H9 (cell line): Measurements from ENCODE around the gene GALNS. TPM values are rescaled to one million over a fixed set of nuclear protein-coding genes. Genes with fewer than 3 reads are reported as not detected.

Experiments used
- DNase-seq: peaks from one replicate; pipeline ENCODE4 v3.0.0-alpha.2; 2017
- H2AFZ ChIP-seq: one replicate; pipeline ENCODE4 v1.6.1; 2013; ENCODE audit warnings: mild to moderate bottlenecking, low read length, control low read depth, moderate library complexity
- H2AK5ac ChIP-seq: 2 replicates; pipeline ENCODE4 v1.6.1; 2013; ENCODE audit warnings: low read length, control low read depth, mixed read lengths; ENCODE audit not compliant: insufficient read length
- H2BK120ac ChIP-seq: one replicate; pipeline ENCODE4 v1.6.1; 2013; ENCODE audit warnings: low read depth, mild to moderate bottlenecking, low read length, control low read depth, inconsistent platforms; ENCODE audit not compliant: poor library complexity, severe bottlenecking
- H2BK12ac ChIP-seq: 2 replicates; pipeline ENCODE4 v1.6.1; 2013; ENCODE audit warnings: low read length, control low read depth, mixed read lengths, low read depth; ENCODE audit not compliant: insufficient read length
- H2BK15ac ChIP-seq: 2 replicates; pipeline ENCODE4 v1.6.1; 2013; ENCODE audit warnings: low read depth, low read length, control low read depth
- H2BK20ac ChIP-seq: one replicate; pipeline ENCODE4 v1.6.1; 2013; ENCODE audit warnings: low read depth, mild to moderate bottlenecking, low read length, control low read depth, inconsistent platforms; ENCODE audit not compliant: poor library complexity, severe bottlenecking
- H2BK5ac ChIP-seq: 2 replicates; pipeline ENCODE4 v1.6.1; 2013; ENCODE audit warnings: low read length, control low read depth, mixed read lengths; ENCODE audit not compliant: insufficient read length
- H3K14ac ChIP-seq: 2 replicates; pipeline ENCODE4 v1.6.1; 2013; ENCODE audit warnings: low read length, control low read depth; ENCODE audit not compliant: insufficient read depth
- H3K18ac ChIP-seq: 2 replicates; pipeline ENCODE4 v1.6.1; 2013; ENCODE audit warnings: low read depth, mild to moderate bottlenecking, mixed read lengths, low read length, control low read depth; ENCODE audit not compliant: insufficient read length
- H3K23ac ChIP-seq: 2 replicates; pipeline ENCODE4 v1.6.1; 2013; ENCODE audit warnings: low read length, control low read depth, mixed read lengths, low read depth; ENCODE audit not compliant: insufficient read length
- H3K23me2 ChIP-seq: 2 replicates; pipeline ENCODE4 v1.6.1; 2013; ENCODE audit warnings: low read depth, mild to moderate bottlenecking, mixed read lengths, low read length, control low read depth; ENCODE audit not compliant: insufficient read length, poor library complexity, severe bottlenecking
- H3K27ac ChIP-seq: 2 replicates; pipeline ENCODE4 v1.5.1; 2013; ENCODE audit warnings: low read length, control low read depth, mixed read lengths, low read depth; ENCODE audit not compliant: insufficient read length
- H3K27me3 ChIP-seq: 2 replicates; pipeline ENCODE4 v1.6.1; 2013; ENCODE audit warnings: low read length, control low read depth, inconsistent platforms; ENCODE audit not compliant: insufficient read depth
- H3K4ac ChIP-seq: 2 replicates; pipeline ENCODE4 v1.6.1; 2013; ENCODE audit warnings: low read depth, mild to moderate bottlenecking, control low read depth, inconsistent platforms, low read length, moderate library complexity
- H3K4me1 ChIP-seq: 2 replicates; pipeline ENCODE4 v1.6.1; 2013; ENCODE audit warnings: low read length, control low read depth, inconsistent platforms; ENCODE audit not compliant: insufficient read depth
- H3K4me2 ChIP-seq: 2 replicates; pipeline ENCODE4 v1.6.1; 2013; ENCODE audit warnings: low read length, control low read depth, mixed read lengths; ENCODE audit not compliant: insufficient read length, insufficient read depth
- H3K56ac ChIP-seq: 2 replicates; pipeline ENCODE4 v1.6.1; 2013; ENCODE audit warnings: low read depth, mild to moderate bottlenecking, mixed read lengths, low read length, control low read depth; ENCODE audit not compliant: insufficient read length
- H3K79me1 ChIP-seq: 2 replicates; pipeline ENCODE4 v1.6.1; 2013; ENCODE audit warnings: low read depth, mild to moderate bottlenecking, moderate library complexity, low read length, control low read depth, inconsistent platforms; ENCODE audit not compliant: insufficient read depth, poor library complexity, severe bottlenecking
- H3K79me2 ChIP-seq: 2 replicates; pipeline ENCODE4 v1.6.1; 2013; ENCODE audit warnings: low read length, control low read depth, inconsistent platforms; ENCODE audit not compliant: insufficient read depth
- H3K9ac ChIP-seq: 2 replicates; pipeline ENCODE4 v1.6.1; 2013; ENCODE audit warnings: low read length, control low read depth, mixed read lengths; ENCODE audit not compliant: insufficient read length; ENCODE audit errors: extremely low read depth
- H3K9me3 ChIP-seq: one replicate; pipeline ENCODE4 v1.6.1; 2013; ENCODE audit warnings: low read depth, low read length, inconsistent platforms; ENCODE audit not compliant: control insufficient read depth
- H3T11ph ChIP-seq: one replicate; pipeline ENCODE4 v1.6.1; 2013; ENCODE audit warnings: mild to moderate bottlenecking, low read length, control low read depth, inconsistent platforms
- H4K20me1 ChIP-seq: one replicate; pipeline ENCODE4 v1.6.1; 2013; ENCODE audit not compliant: control insufficient read depth, insufficient read length, insufficient read depth
- H4K5ac ChIP-seq: 2 replicates; pipeline ENCODE4 v1.6.1; 2013; ENCODE audit warnings: low read depth, mild to moderate bottlenecking, mixed read lengths, low read length, control low read depth; ENCODE audit not compliant: insufficient read length
- H4K8ac ChIP-seq: replicated peaks from 2 replicates; pipeline ENCODE4 v1.6.1; 2013; ENCODE audit warnings: low read length, control low read depth, mixed read lengths, low read depth; ENCODE audit not compliant: insufficient read length
- H4K91ac ChIP-seq: 2 replicates; pipeline ENCODE4 v1.6.1; 2013; ENCODE audit warnings: low read depth, mild to moderate bottlenecking, moderate library complexity, mixed read lengths, low read length, control low read depth; ENCODE audit not compliant: insufficient read length
- H3K27ac Mint-ChIP-seq, 3 experiments: 2 replicates in 2 of 3; 3 replicates in 1 of 3; pipeline ENCODE4 v1.8.0; 2020 to 2021; ENCODE audit warnings: mixed read lengths in 3 of 3, mild to moderate bottlenecking in 1 of 3, moderate library complexity in 1 of 3
- H3K27me3 Mint-ChIP-seq: 2 replicates; pipeline ENCODE4 v1.8.0; 2021; ENCODE audit warnings: low read depth, mild to moderate bottlenecking, moderate library complexity, mixed read lengths
- H3K36me3 Mint-ChIP-seq, 3 experiments: 2 replicates in 2 of 3; 3 replicates in 1 of 3; pipeline ENCODE4 v1.8.0; 2020 to 2021; ENCODE audit warnings: low read depth in 3 of 3, mixed read lengths in 3 of 3; ENCODE audit not compliant: insufficient read depth in 1 of 3
- H3K4me1 Mint-ChIP-seq, 2 experiments: 2 replicates each; pipeline ENCODE4 v1.8.0; 2020; ENCODE audit warnings: mixed read lengths in 2 of 2
- H3K4me3 Mint-ChIP-seq, 2 experiments: 2 replicates in 1 of 2; 3 replicates in 1 of 2; pipeline ENCODE4 v1.8.0; 2020 to 2021; ENCODE audit warnings: mild to moderate bottlenecking in 2 of 2, mixed read lengths in 2 of 2, moderate library complexity in 1 of 2
- H3K9me3 Mint-ChIP-seq, 2 experiments: 2 replicates in 1 of 2; 3 replicates in 1 of 2; pipeline ENCODE4 v1.8.0; 2020; ENCODE audit warnings: mild to moderate bottlenecking in 2 of 2, mixed read lengths in 2 of 2, moderate library complexity in 1 of 2
- WGBS: extraction: QIAGEN DNeasy Blood & Tissue Kit; methylation state at CpG from one replicate; pipeline ENCODE4 v1.1.7; 2013; ENCODE audit warnings: missing lambda C conversion rate, low lambda C conversion rate, mixed read lengths; ENCODE audit not compliant: insufficient read length; ENCODE audit errors: extremely low coverage; 5-methylcytosine and 5-hydroxymethylcytosine counted together
- total RNA-seq: library from RNA; stranded (reverse); gene quantifications from 2 replicates; pipeline ENCODE4 v1.2.1, GENCODE V29; 2021
- TF ChIP-seq, protein P1 (sequence below): fragments of 200-600 bp; sonication (generic); conservative IDR thresholded peaks from 3 replicates; pipeline ENCODE4 v1.8.0; 2021; ENCODE audit warnings: antibody characterized with exemption, mild to moderate bottlenecking

Gene GALNS
- total RNA-seq, 1 experiment from 2014 or later, result 20.3 TPM

DNA sequence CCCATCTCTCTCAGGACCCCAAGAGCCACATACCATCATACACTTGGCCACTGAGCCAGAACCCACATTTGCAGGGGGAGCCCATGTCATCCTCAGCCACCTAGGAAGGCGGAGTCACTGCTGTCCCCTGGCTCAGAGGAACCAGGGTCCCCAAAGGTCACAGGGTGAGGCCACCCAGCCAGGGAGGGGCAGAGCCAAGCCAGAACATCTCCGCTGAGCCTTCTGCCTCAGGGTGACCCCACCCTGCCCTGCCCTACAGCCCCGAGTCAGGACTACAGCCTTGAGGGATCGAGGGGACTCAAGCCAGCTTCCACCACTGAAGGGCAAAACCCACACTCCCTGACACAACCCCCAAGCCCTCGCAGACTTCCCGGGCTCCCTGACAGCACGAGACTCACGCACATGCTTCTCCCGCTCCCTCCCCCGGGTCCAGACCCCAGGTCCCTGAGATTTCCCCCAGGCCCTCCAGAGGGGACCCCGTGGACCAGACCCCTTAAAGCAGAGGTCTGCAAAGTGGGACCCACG, 89.1 kb downstream of the GALNS start:
- H2BK15ac ChIP-seq, result no peak overlapping the region
- H3K79me1 ChIP-seq, result peaks cover 3% of the 10 kb centered on the region
- no peak overlapping the region for H3K23ac ChIP-seq
- TF ChIP-seq, protein P1, sequence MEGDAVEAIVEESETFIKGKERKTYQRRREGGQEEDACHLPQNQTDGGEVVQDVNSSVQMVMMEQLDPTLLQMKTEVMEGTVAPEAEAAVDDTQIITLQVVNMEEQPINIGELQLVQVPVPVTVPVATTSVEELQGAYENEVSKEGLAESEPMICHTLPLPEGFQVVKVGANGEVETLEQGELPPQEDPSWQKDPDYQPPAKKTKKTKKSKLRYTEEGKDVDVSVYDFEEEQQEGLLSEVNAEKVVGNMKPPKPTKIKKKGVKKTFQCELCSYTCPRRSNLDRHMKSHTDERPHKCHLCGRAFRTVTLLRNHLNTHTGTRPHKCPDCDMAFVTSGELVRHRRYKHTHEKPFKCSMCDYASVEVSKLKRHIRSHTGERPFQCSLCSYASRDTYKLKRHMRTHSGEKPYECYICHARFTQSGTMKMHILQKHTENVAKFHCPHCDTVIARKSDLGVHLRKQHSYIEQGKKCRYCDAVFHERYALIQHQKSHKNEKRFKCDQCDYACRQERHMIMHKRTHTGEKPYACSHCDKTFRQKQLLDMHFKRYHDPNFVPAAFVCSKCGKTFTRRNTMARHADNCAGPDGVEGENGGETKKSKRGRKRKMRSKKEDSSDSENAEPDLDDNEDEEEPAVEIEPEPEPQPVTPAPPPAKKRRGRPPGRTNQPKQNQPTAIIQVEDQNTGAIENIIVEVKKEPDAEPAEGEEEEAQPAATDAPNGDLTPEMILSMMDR, result no peak
- peaks cover 33 to 57% of the 10 kb centered on the region in 2 experiments for H3K4me1 Mint-ChIP-seq
- H3K27ac Mint-ChIP-seq, result peak overlapping the region in 1 of 3 experiments; percentile 85; a peak in 3 of 7 replicates
- H3K4me1 ChIP-seq, result peaks cover 8% of the 10 kb centered on the region; the same call in 1 of the 2 replicates
- H4K91ac ChIP-seq, result no peak overlapping the region
- no peak for DNase-seq
- H3K23me2 ChIP-seq, result no peaks in the 10 kb centered on the region
- H3K4me3 Mint-ChIP-seq, result no peak overlapping the region
- no peaks in the 10 kb centered on the region for H3K27me3 ChIP-seq
- no peak overlapping the region for H2BK20ac ChIP-seq
- no peaks in the 10 kb centered on the region for H3K27me3 Mint-ChIP-seq
- H4K20me1 ChIP-seq, result no peaks in the 10 kb centered on the region
- H2AK5ac ChIP-seq, result no peak overlapping the region
- no peak overlapping the region for H3K9ac ChIP-seq
- H3K18ac ChIP-seq, result no peak overlapping the region
- no peak overlapping the region for H2BK5ac ChIP-seq
- no peaks in the 10 kb centered on the region for H3K9me3 Mint-ChIP-seq
- H2AFZ ChIP-seq, result no peak overlapping the region
- H2BK12ac ChIP-seq, result no peak overlapping the region
- H3K14ac ChIP-seq, result no peak overlapping the region
- H4K5ac ChIP-seq, result no peak overlapping the region
- no peak overlapping the region for H3K4ac ChIP-seq
- no peak overlapping the region for H4K8ac ChIP-seq
- H3K4me2 ChIP-seq, result no peak overlapping the region
- WGBS, result no CpG with 5 or more reads among the region's 12 CpGs
- H3T11ph ChIP-seq, result no peak overlapping the region
- no peaks in the 10 kb centered on the region for H3K36me3 Mint-ChIP-seq
- no peaks in the 10 kb centered on the region; the same call in 1 of the 2 replicates for H3K79me2 ChIP-seq
- no peak overlapping the region for H3K27ac ChIP-seq
- no peaks in the 10 kb centered on the region for H3K9me3 ChIP-seq
- H2BK120ac ChIP-seq, result no peak overlapping the region
- H3K56ac ChIP-seq, result no peak overlapping the region
